Calu3 (cell line): ENCODE measurements around the gene PROK2. TPM values are rescaled to one million over a fixed set of nuclear protein-coding genes. Genes with fewer than 3 reads are reported as not detected.

Experiments
- BruUV-seq: library from RNA; stranded (reverse); fragments of 400-500 nt; replicated peaks from 2 replicates; lab custom pipeline; 2021; lab: Mats Ljungman, UMichigan
- CTCF ChIA-PET: fragments of 300-600 bp; sonication (Branson Sonifier 250); formaldehyde crosslinking; loops from one replicate; lab custom pipeline; 2022; ENCODE audit warnings: antibody characterized with exemption; lab: Charles Lee
- DNase-seq: peaks from one replicate; pipeline ENCODE4 v3.0.0; 2022
- H3K27ac Mint-ChIP-seq: one replicate; pipeline ENCODE4 v1.8.0; 2022; ENCODE audit warnings: mixed read lengths; ENCODE audit not compliant: unreplicated experiment
- H3K27me3 Mint-ChIP-seq: one replicate; pipeline ENCODE4 v1.8.0; 2022; ENCODE audit warnings: mixed read lengths; ENCODE audit not compliant: unreplicated experiment
- H3K36me3 Mint-ChIP-seq: one replicate; pipeline ENCODE4 v1.8.0; 2022; ENCODE audit warnings: mild to moderate bottlenecking, moderate library complexity, mixed read lengths; ENCODE audit not compliant: insufficient read depth, unreplicated experiment
- H3K4me1 Mint-ChIP-seq: one replicate; pipeline ENCODE4 v1.8.0; 2022; ENCODE audit warnings: mild to moderate bottlenecking, low read depth, mixed read lengths; ENCODE audit not compliant: unreplicated experiment
- H3K4me3 Mint-ChIP-seq: one replicate; pipeline ENCODE4 v1.8.0; 2022; ENCODE audit warnings: mild to moderate bottlenecking, low read depth, moderate library complexity, mixed read lengths; ENCODE audit not compliant: unreplicated experiment
- H3K9me3 Mint-ChIP-seq: one replicate; pipeline ENCODE4 v1.8.0; 2022; ENCODE audit warnings: low read depth, mixed read lengths; ENCODE audit not compliant: unreplicated experiment
- intact Hi-C: fragments of 100-400 bp; cut with micrococcal nuclease; formaldehyde crosslinking; loops from one replicate; pipeline ENCODE4 v1.10.0; 2022; ENCODE audit not compliant: unreplicated experiment
- total RNA-seq: library from RNA; stranded (reverse); gene quantifications from 2 replicates; pipeline ENCODE4 v1.2.3, GENCODE V29; 2022
- TF ChIP-seq, protein P1 (sequence below): fragments of 200-600 bp; IDR thresholded peaks from one replicate; pipeline ENCODE4 v1.8.0; 2022; ENCODE audit warnings: antibody characterized with exemption; ENCODE audit not compliant: unreplicated experiment

Gene PROK2
- total RNA-seq, 1 experiment from 2014 or later = not detected

DNA sequence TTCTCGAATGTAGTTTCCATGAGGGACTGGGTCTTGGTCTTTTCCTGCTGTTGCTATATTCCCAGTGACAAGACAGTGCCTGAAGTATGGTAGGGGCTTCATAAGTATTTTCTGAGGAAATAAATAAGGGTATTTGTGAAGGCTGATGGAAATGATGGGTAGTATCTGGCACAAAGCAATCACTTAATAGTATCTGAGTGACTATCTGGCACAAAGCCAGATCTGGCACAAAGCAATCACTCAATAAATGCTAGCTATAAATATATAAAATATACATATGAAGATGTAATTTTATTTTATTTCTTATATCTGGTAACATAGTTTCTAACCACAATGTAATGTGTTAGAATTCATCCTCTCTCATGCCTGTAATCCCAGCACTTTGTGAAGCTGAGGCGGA is 20.7 kb upstream of the PROK2 start:
- intact Hi-C loops = no loop called here
- BruUV-seq = no TSS peak
- H3K4me3 Mint-ChIP-seq = no peak overlapping the region
- CTCF ChIA-PET = no interaction called here
- H3K4me1 Mint-ChIP-seq = no peaks in the 10 kb centered on the region
- no peak for DNase-seq
- TF ChIP-seq, protein P1, sequence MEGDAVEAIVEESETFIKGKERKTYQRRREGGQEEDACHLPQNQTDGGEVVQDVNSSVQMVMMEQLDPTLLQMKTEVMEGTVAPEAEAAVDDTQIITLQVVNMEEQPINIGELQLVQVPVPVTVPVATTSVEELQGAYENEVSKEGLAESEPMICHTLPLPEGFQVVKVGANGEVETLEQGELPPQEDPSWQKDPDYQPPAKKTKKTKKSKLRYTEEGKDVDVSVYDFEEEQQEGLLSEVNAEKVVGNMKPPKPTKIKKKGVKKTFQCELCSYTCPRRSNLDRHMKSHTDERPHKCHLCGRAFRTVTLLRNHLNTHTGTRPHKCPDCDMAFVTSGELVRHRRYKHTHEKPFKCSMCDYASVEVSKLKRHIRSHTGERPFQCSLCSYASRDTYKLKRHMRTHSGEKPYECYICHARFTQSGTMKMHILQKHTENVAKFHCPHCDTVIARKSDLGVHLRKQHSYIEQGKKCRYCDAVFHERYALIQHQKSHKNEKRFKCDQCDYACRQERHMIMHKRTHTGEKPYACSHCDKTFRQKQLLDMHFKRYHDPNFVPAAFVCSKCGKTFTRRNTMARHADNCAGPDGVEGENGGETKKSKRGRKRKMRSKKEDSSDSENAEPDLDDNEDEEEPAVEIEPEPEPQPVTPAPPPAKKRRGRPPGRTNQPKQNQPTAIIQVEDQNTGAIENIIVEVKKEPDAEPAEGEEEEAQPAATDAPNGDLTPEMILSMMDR = no peak
- no peak overlapping the region for H3K27ac Mint-ChIP-seq
- no peaks in the 10 kb centered on the region for H3K9me3 Mint-ChIP-seq
- H3K27me3 Mint-ChIP-seq = peaks cover 21% of the 10 kb centered on the region
- no peaks in the 10 kb centered on the region for H3K36me3 Mint-ChIP-seq

DNA sequence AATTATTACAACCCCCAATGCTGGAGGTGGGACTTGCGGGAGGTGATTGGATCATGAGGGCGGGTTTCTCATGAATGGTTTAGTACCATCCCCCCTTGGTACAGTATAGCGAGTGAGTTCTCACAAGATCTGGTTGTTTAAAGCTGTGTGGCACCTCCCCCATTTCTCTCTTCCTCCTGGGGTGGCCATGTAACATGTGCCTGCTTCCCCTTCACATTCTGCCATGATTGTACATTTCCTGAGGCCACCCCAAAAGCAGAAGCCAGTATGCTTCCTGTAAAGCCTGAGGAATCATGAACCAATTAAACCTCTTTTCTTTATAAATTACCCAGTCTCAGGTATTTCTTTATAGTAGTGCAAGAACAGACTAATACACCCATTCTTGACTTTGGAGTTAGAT is 20.3 kb upstream of the PROK2 start:
- no peak for DNase-seq
- no peaks in the 10 kb centered on the region for H3K4me1 Mint-ChIP-seq
- intact Hi-C loops = no loop called here
- no peak overlapping the region for H3K4me3 Mint-ChIP-seq
- H3K27ac Mint-ChIP-seq = no peak overlapping the region
- no peaks in the 10 kb centered on the region for H3K36me3 Mint-ChIP-seq
- no TSS peak for BruUV-seq
- CTCF ChIA-PET = no interaction called here
- H3K27me3 Mint-ChIP-seq = peaks cover 26% of the 10 kb centered on the region
- H3K9me3 Mint-ChIP-seq = no peaks in the 10 kb centered on the region
- TF ChIP-seq, protein P1 = no peak

DNA sequence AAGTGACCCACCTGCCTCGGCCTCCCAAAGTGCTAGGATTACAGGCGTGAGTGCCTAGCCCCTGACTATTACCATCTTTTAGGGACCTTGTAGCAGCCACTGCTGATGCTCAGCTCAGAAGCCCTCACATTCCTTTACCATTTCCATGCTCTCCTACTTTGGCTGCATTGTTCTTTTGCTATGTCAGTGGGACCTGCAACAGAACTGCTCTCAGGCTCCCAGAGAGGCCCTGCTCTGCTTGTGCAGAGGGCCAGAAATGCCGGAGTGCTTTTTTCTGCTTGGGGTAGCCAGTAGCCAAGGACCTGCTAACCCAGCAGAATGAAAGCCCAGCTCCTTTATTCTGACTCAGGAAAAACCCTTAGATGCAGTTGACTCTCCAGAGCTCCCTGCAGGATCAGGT is 18.3 kb upstream of the PROK2 start:
- H3K36me3 Mint-ChIP-seq = no peaks in the 10 kb centered on the region
- BruUV-seq = no TSS peak
- intact Hi-C loops = no loop called here
- no peak for DNase-seq
- TF ChIP-seq, protein P1 = no peak
- no peak overlapping the region for H3K27ac Mint-ChIP-seq
- peaks cover 45% of the 10 kb centered on the region for H3K27me3 Mint-ChIP-seq
- CTCF ChIA-PET = no interaction called here
- H3K9me3 Mint-ChIP-seq = no peaks in the 10 kb centered on the region
- no peaks in the 10 kb centered on the region for H3K4me1 Mint-ChIP-seq
- no peak overlapping the region for H3K4me3 Mint-ChIP-seq

DNA sequence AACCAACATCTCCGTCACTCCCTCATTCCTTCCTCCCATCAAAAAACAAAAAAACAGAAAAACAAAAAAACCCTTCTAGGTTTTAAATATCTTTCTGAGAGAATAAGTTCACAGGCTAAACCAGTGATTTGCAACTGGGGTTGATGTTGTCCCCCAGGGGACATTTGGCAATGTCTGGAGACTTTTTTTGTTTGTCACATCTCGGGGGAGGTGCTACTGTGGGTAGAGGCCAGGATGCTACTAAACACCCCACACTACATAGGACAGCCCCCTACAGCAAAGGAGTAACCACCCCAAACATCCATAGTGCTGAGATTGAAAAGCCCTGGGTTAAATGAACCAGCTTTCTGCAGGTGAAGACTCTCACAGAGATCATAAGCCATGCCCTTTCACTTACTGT is 17.0 kb upstream of the PROK2 start:
- Mint-ChIP-seq H3K4me1 (no peaks in the 10 kb centered on the region), H3K27ac (no peak overlapping the region), H3K4me3 (no peak overlapping the region), H3K36me3 (no peaks in the 10 kb centered on the region), H3K9me3 (no peaks in the 10 kb centered on the region), H3K27me3 (peaks cover 45% of the 10 kb centered on the region)
- intact Hi-C loops = no loop called here
- TF ChIP-seq, protein P1 = no peak
- DNase-seq = no peak
- CTCF ChIA-PET = no interaction called here
- no TSS peak for BruUV-seq
